Measurements from ENCODE around the gene ZNF536. TPM values are rescaled to one million over a fixed set of nuclear protein-coding genes. Genes with fewer than 3 reads are reported as not detected.

Gene ZNF536
- polyA plus RNA-seq, 1 of the 3 experiments (the other 2 are of a cell fraction) = 0.41 TPM

DNA sequence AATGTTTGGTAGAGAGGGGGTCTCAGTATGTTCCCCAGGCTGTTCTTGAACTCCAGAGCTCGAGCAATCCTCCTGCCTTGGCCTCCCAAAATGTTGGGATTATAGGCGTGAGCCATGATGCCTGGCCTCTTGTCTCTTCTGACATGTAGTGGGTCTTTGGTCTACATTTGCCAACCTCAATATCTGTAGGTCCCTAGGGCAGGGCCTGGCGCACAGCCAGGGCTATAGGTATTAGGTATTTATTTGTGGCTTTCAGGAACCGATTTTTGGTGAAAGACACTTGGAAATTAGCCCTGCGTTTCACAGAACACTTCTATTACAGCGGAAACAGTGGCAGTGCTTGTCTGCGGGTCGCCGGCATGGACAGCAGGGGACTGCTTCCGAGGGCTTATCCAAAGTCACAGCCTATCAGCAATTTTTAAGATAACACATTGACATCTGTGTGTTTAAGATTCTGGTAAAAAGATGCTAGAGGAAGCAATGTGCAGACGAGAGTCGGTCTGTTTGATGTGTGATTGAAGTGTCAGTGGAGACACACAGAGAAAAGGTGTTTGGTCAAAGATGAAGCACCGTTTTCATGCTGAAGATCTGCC lies 14.5 kb downstream of the ZNF536 start:
- H3F3A ChIP-seq (replicated peaks; ENCODE audit: insufficient read depth) = no peaks in the 10 kb centered on the region
- no peak overlapping the region for H3K9ac ChIP-seq
- no peaks in the 10 kb centered on the region for H3K27me3 ChIP-seq (ENCODE audit: insufficient read depth)
- no peak overlapping the region for H3K4me3 ChIP-seq (ENCODE audit: low read depth in 2 of 2, low read length in 1 of 2)
- H3K9me2 ChIP-seq = no peaks in the 10 kb centered on the region
- peak; percentile 58 for DNase-seq
- H3K27ac ChIP-seq (ENCODE audit: low read depth in 2 of 2, low read length in 1 of 2) = peak overlapping the region in 1 of 2 experiments; percentile 87; a peak in 2 of 4 replicates
- no peak overlapping the region for H2AFZ ChIP-seq (ENCODE audit: low read depth)
- no peaks in the 10 kb centered on the region for H3K79me2 ChIP-seq (ENCODE audit: insufficient read depth)
- H4K20me1 ChIP-seq (ENCODE audit: insufficient read depth) = no peaks in the 10 kb centered on the region
- peaks cover 0 to 22% of the 10 kb centered on the region in 2 experiments; a peak in 1 of 4 replicates for H3K4me1 ChIP-seq (ENCODE audit: control insufficient read depth in 1 of 2, insufficient read depth in 2 of 2, low read depth in 1 of 2, low read length in 1 of 2)
- no peaks in the 10 kb centered on the region for H3K36me3 ChIP-seq (replicated peaks in 1 of 2; ENCODE audit: control insufficient read depth in 1 of 2, insufficient read depth in 2 of 2, low read length in 1 of 2)
- WGBS (ENCODE audit: low lambda C conversion rate) = 13% methylated on average over 13 of the region's 13 CpGs
- TF ChIP-seq GATA2 (CRISPR knock-in tag; IDR thresholded peaks at IDR 0.05) (peak; percentile 51; the same call in 1 of the 2 replicates), YY1 (IDR thresholded peaks at IDR 0.05; ENCODE audit: low read depth) (no peak), GABPA (IDR thresholded peaks at IDR 0.05; ENCODE audit: low read depth) (no peak), TCF12 (IDR thresholded peaks at IDR 0.05) (no peak), FOXM1 (IDR thresholded peaks at IDR 0.05; ENCODE audit: low read depth) (no peak), JUND (IDR thresholded peaks at IDR 0.05) (no peak), FOSL2 (IDR thresholded peaks at IDR 0.05; ENCODE audit: borderline replicate concordance, low read depth) (no peak), EZH2phosphoT487 (IDR thresholded peaks at IDR 0.05; ENCODE audit: borderline replicate concordance, low read depth) (no peak), EP300 (IDR thresholded peaks at IDR 0.05; ENCODE audit: borderline replicate concordance in 1 of 2, low read depth in 1 of 2, low read length in 1 of 2) (peak in 1 of 2 experiments; percentile 63; a peak in 1 of 4 replicates)
- ChIA-PET POLR2A (interaction anchor here (0.6 kb wide), 1 partner anchor 79 kb away, joined by 3 read pairs; no protein-coding TSS in a partner anchor), CTCF (interaction anchor here (0.7 to 0.9 kb wide), 3 partner anchors 19 to 655 kb away, joined by 3 to 5 read pairs (median 4); no protein-coding TSS in a partner anchor)
- no peak overlapping the region for H3K4me2 ChIP-seq
- no peaks in the 10 kb centered on the region for H3K9me3 ChIP-seq

DNA sequence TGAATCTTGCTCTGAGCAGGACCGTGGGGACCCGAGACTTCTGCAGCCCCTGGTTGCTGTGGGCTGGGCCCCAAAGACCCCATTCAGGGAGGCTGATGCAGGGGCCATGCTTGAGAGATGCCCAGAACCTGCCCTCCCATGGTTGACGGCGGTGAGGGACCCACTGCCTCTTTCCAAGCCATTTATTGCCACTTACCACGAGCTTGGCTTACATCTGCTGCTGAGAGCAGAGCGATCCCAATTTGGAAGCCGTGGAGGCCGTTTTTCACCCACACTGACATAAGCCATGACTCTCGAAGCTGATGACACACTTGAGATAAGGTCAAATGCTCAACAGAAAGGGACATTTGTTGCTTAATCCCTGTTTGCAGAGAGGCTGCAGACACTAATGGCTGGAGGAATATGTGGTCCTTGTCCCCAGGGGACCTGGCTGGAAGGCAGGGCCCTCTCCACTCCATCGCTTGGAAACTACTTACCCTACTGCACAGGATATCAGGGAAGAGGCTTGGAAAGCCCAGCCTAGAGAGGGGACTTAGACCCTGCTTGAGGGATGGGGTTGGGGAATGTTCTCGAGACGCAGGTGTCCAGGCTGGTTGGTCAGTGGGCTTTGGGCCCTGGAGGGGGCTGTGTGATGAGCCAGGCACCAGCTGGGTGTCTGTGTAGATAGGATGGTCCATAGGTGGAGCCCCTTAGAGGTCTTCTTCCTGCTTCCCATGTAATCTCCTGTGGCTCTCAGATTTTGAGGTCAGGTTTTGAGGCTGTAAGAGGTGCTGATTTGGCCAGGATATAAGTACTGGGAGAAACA lies 15.3 kb downstream of the ZNF536 start:
- H3K9me2 ChIP-seq = no peaks in the 10 kb centered on the region
- CTCF ChIA-PET = interaction anchor here (0.9 to 1.3 kb wide), 2 partner anchors 261 to 263 kb away, joined by 3 to 4 read pairs; no protein-coding TSS in a partner anchor
- H4K20me1 ChIP-seq (ENCODE audit: insufficient read depth) = no peaks in the 10 kb centered on the region
- peak; percentile 78 for DNase-seq
- POLR2A ChIA-PET = interaction anchor here (0.6 kb wide), 1 partner anchor 78 kb away, joined by 3 read pairs; no protein-coding TSS in a partner anchor
- H3K27ac ChIP-seq (ENCODE audit: low read depth in 2 of 2, low read length in 1 of 2) = peak overlapping the region in 1 of 2 experiments; percentile 87; a peak in 2 of 4 replicates
- H3F3A ChIP-seq (replicated peaks; ENCODE audit: insufficient read depth) = no peaks in the 10 kb centered on the region
- no peaks in the 10 kb centered on the region for H3K27me3 ChIP-seq (ENCODE audit: insufficient read depth)
- no peaks in the 10 kb centered on the region for H3K36me3 ChIP-seq (replicated peaks in 1 of 2; ENCODE audit: control insufficient read depth in 1 of 2, insufficient read depth in 2 of 2, low read length in 1 of 2)
- TF ChIP-seq GATA2 (CRISPR knock-in tag; IDR thresholded peaks at IDR 0.05) (peak; percentile 96), SMC3 (IDR thresholded peaks at IDR 0.05; ENCODE audit: low read depth, low read length) (no peak), CHD2 (IDR thresholded peaks at IDR 0.05; ENCODE audit: low read length, partially characterized antibody) (peak; percentile 52), RCOR1 (IDR thresholded peaks at IDR 0.05; ENCODE audit: low read length) (peak; percentile 80), TCF12 (IDR thresholded peaks at IDR 0.05) (peak; percentile 47), MXI1 (IDR thresholded peaks at IDR 0.05; ENCODE audit: low read depth, low read length) (peak; percentile 77), EP300 (IDR thresholded peaks at IDR 0.05; ENCODE audit: borderline replicate concordance in 1 of 2, low read depth in 1 of 2, low read length in 1 of 2) (peak in 1 of 2 experiments; percentile 87; a peak in 2 of 4 replicates), FOXJ3 (CRISPR knock-in tag; IDR thresholded peaks at IDR 0.05) (peak; percentile 88; the same call in 1 of the 2 replicates)
- TF ChIP-seq, protein P1, sequence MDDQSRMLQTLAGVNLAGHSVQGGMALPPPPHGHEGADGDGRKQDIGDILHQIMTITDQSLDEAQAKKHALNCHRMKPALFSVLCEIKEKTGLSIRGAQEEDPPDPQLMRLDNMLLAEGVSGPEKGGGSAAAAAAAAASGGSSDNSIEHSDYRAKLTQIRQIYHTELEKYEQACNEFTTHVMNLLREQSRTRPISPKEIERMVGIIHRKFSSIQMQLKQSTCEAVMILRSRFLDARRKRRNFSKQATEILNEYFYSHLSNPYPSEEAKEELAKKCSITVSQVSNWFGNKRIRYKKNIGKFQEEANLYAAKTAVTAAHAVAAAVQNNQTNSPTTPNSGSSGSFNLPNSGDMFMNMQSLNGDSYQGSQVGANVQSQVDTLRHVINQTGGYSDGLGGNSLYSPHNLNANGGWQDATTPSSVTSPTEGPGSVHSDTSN (IDR thresholded peaks at IDR 0.05) = 0 out of 2 replicates have a peak, but pooled peaks have one; percentile 14
- TF ChIP-seq, protein P2, sequence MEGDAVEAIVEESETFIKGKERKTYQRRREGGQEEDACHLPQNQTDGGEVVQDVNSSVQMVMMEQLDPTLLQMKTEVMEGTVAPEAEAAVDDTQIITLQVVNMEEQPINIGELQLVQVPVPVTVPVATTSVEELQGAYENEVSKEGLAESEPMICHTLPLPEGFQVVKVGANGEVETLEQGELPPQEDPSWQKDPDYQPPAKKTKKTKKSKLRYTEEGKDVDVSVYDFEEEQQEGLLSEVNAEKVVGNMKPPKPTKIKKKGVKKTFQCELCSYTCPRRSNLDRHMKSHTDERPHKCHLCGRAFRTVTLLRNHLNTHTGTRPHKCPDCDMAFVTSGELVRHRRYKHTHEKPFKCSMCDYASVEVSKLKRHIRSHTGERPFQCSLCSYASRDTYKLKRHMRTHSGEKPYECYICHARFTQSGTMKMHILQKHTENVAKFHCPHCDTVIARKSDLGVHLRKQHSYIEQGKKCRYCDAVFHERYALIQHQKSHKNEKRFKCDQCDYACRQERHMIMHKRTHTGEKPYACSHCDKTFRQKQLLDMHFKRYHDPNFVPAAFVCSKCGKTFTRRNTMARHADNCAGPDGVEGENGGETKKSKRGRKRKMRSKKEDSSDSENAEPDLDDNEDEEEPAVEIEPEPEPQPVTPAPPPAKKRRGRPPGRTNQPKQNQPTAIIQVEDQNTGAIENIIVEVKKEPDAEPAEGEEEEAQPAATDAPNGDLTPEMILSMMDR (IDR thresholded peaks at IDR 0.05) = no peak
- H3K79me2 ChIP-seq (ENCODE audit: insufficient read depth) = no peaks in the 10 kb centered on the region
- H3K4me1 ChIP-seq (ENCODE audit: control insufficient read depth in 1 of 2, insufficient read depth in 2 of 2, low read depth in 1 of 2, low read length in 1 of 2) = peaks cover 0 to 22% of the 10 kb centered on the region in 2 experiments; a peak in 1 of 4 replicates
- no peaks in the 10 kb centered on the region for H3K9me3 ChIP-seq
- H3K4me2 ChIP-seq = no peak overlapping the region
- no peak overlapping the region for H3K4me3 ChIP-seq (ENCODE audit: low read depth in 2 of 2, low read length in 1 of 2)
- no peak overlapping the region for H3K9ac ChIP-seq
- WGBS (ENCODE audit: low lambda C conversion rate) = 6% methylated on average over 8 of the region's 12 CpGs
- H2AFZ ChIP-seq (ENCODE audit: low read depth) = no peak overlapping the region
